SK-N-MC (cell line): Measurements from ENCODE around the gene RND2.
"Not testable (repeated sequence)": the region's sequence is repeated elsewhere in the genome, so short reads cannot be mapped to it uniquely, and the experiment has no call there.

Experiments used
- EZH2 ChIP-seq: fragments of 200-600 bp; sonication (generic); IDR thresholded peaks from one replicate; pipeline ENCODE4 v1.6.1; 2017; ENCODE audit warnings: antibody characterized with exemption
- POLR2AphosphoS5 ChIP-seq: IDR thresholded peaks from 2 replicates; pipeline ENCODE4 v1.6.1; 2012; ENCODE audit warnings: mild to moderate bottlenecking, low read depth, low read length, borderline replicate concordance

- not testable (repeated sequence) for TF ChIP-seq POLR2AphosphoS5, EZH2
Observed at GRCh38 chr17:42993913-42994312, 31.1 kb upstream of the RND2 start.
